Cardiac muscle cell (in vitro differentiated cells and primary cell): ENCODE measurements around the gene EPSTI1. TPM values are rescaled to one million over a fixed set of nuclear protein-coding genes. Genes with fewer than 3 reads are reported as not detected.
A peak's percentile ranks its signal among the peaks of the same experiment; 100 is the strongest.

Experiments used
- DNase-seq, 2 donors: peaks; one replicate each; pipeline versions ENCODE4 v3.0.0 to v3.0.0-alpha.2; 2010 to 2017; ENCODE audit warnings: low read depth in 1 of 2, low spot score in 1 of 2
- H3K27ac ChIP-seq: fragments of 200-600 bp; sonication (generic); 2 replicates; pipeline ENCODE4 v1.5.1; 2016
- H3K27me3 ChIP-seq: fragments of 200-600 bp; sonication (generic); 2 replicates; pipeline ENCODE4 v1.6.0; 2016; ENCODE audit warnings: control low read depth
- H3K36me3 ChIP-seq: fragments of 200-600 bp; sonication (generic); 2 replicates; pipeline ENCODE4 v1.5.1; 2016; ENCODE audit warnings: control low read depth
- H3K4me1 ChIP-seq: fragments of 200-600 bp; sonication (generic); 2 replicates; pipeline ENCODE4 v1.8.1; 2017; ENCODE audit warnings: low read depth, mild to moderate bottlenecking, mixed run types
- H3K4me3 ChIP-seq: fragments of 200-600 bp; sonication (generic); 2 replicates; pipeline ENCODE4 v1.5.1; 2016; ENCODE audit warnings: mild to moderate bottlenecking
- H3K9me3 ChIP-seq: fragments of 200-600 bp; sonication (generic); 2 replicates; pipeline ENCODE4 v1.5.1; 2017; ENCODE audit warnings: low read depth, mild to moderate bottlenecking, control low read depth
- CTCF ChIP-seq: IDR thresholded peaks from 2 replicates; pipeline ENCODE4 v1.5.1; 2012; ENCODE audit warnings: low read depth, mild to moderate bottlenecking, low read length
- polyA plus RNA-seq: library from polyadenylated mRNA; unstranded; fragments of >200 nt; fragmentation: Nextera tagmentation; extraction: Ambion mirVana; gene quantifications from 2 replicates; pipeline ENCODE4 v1.2.1, GENCODE V29; 2016
- total RNA-seq: library from RNA; depleted of rRNA; stranded (reverse); fragments of >200 nt; gene quantifications from 2 replicates; pipeline ENCODE4 v1.2.3, GENCODE V29; 2016

EPSTI1 gene
- total and polyA plus RNA-seq, 2 experiments from 2014 or later = 11.8 to 11.9 TPM

GRCh38 chr13:42891591-42891990, 100.5 kb downstream of the EPSTI1 start:
- Histone ChIP-seq H3K27me3 (no peaks in the 10 kb centered on the region), H3K4me1 (no peaks in the 10 kb centered on the region), H3K27ac (no peak overlapping the region), H3K4me3 (no peak overlapping the region), H3K36me3 (no peaks in the 10 kb centered on the region), H3K9me3 (no peaks in the 10 kb centered on the region)
- TF ChIP-seq CTCF = no peak
- no peak for DNase-seq

- H3K27me3 ChIP-seq = no peaks in the 10 kb centered on the region
- no peak overlapping the region for H3K4me3 ChIP-seq
- DNase-seq = peak in 1 of 2 donors; percentile 32
These were observed 106.7 kb downstream of the EPSTI1 start for GRCh38 chr13:42885325-42885724.

GRCh38 chr13:42883771-42884467, 108.1 kb downstream of the EPSTI1 start:
- H3K27ac ChIP-seq = no peak overlapping the region
- H3K4me3 ChIP-seq = no peak overlapping the region
- H3K27me3 ChIP-seq = no peaks in the 10 kb centered on the region
- TF ChIP-seq CTCF = no peak
- H3K4me1 ChIP-seq = peaks cover 3% of the 10 kb centered on the region
- H3K9me3 ChIP-seq = no peaks in the 10 kb centered on the region
- DNase-seq = peak; percentile 49 to 76
- no peaks in the 10 kb centered on the region for H3K36me3 ChIP-seq

More at GRCh38 chr13:42885325-42885724, 106.7 kb downstream of the EPSTI1 start:
- Histone ChIP-seq H3K27ac (no peak overlapping the region), H3K36me3 (no peaks in the 10 kb centered on the region), H3K4me1 (peaks cover 3% of the 10 kb centered on the region), H3K9me3 (no peaks in the 10 kb centered on the region)
- no peak for TF ChIP-seq CTCF

DNA sequence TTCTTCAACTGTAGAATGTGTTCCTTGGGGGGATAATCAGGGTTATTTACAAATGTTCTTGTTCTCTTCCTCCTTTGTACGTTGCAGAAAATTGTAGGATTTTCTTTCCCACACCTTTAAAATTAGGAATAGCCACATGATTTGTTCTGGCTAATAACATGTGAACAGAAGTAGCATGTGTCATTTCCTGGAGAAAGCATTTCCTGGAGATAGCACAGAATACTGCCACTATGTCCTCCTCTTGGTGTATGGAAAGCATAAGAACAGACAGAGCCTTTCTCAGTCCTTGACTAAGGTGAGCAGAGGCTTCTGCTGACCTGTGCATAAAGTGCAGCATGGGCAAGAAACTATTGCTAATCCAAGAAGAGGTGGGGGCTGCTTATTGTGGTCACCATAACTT, 108.9 kb downstream of the EPSTI1 start:
- Histone ChIP-seq H3K4me3 (no peak overlapping the region), H3K27ac (no peak overlapping the region), H3K4me1 (peaks cover 3% of the 10 kb centered on the region), H3K27me3 (no peaks in the 10 kb centered on the region), H3K36me3 (no peaks in the 10 kb centered on the region), H3K9me3 (no peaks in the 10 kb centered on the region)
- DNase-seq = peak in 1 of 2 donors; percentile 56
- TF ChIP-seq CTCF = no peak

DNA sequence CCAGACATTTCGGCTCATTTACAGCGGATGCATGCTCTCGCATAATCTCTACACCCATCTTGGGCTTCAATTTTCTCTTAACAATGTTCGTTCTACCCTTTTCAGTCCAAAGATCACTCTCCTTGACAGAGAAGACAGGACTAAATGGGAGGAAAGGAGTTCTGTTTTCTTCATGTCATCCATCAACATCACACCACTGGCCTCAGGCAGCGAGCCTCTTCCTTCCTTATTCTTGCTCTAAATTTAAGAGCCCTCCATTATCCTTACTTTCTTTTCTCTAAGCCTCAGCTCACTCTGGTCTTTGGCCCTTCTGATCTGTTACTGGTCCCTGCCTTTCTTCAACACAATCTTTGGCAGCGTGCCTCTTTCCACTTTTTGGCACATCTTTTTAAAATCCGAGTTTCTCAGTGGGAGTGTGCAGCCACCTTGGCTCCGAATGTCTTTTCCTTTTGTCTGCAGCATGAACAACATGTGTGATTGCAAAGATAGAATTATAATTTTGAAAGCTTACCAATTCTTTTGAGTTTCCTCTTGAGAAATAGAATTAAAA, 111.9 kb downstream of the EPSTI1 start:
- Histone ChIP-seq H3K4me1 (peaks cover 3% of the 10 kb centered on the region), H3K9me3 (no peaks in the 10 kb centered on the region), H3K27ac (no peak overlapping the region), H3K27me3 (no peaks in the 10 kb centered on the region), H3K36me3 (no peaks in the 10 kb centered on the region), H3K4me3 (no peak overlapping the region)
- TF ChIP-seq CTCF = no peak
- DNase-seq = peak in 1 of 2 donors; percentile 77
